Activated T-cell treated with anti-CD3 and anti-CD28 coated beads for 4 hours (primary cell): ENCODE data around the gene RPUSD3.

Experiments
- DNase-seq: peaks from one replicate; pipeline ENCODE4 v3.0.0-alpha.2; 2020

The RPUSD3 gene

DNA sequence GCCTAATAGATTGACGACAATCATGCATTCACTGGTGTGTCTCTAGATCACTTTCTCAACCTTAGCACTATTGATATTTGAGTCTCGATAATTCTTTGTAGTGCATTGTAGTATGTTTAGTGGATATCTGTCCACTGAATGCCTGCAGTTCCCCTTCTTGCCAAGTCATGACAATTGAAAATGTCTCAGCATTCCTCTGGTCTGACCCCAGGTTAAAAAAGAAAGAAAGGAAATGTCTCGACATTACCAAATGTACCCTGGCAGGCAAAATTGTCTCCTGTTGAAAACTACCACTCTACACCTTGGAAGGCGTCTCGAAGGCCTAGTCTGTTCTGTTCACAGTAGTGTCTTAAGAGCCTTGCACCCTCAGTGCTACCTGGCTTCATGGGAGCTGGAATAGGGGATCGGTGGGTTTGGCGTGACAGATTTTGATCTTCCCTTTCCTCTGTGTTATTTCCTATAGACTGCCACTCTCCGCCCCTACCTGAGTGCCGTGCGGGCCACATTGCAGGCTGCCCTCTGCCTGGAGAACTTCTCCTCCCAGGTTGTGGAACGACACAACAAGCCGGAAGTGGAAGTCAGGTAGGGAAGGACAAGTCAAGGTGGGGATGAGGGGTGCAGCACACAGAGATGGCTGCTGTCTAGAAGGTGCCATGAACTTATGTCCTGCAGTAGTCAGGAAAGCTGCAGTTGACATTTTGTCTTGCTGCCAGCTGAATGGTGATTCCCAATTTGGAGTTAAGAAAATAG, 46.4 kb downstream of the RPUSD3 start:
- DNase-seq = no peak

DNA sequence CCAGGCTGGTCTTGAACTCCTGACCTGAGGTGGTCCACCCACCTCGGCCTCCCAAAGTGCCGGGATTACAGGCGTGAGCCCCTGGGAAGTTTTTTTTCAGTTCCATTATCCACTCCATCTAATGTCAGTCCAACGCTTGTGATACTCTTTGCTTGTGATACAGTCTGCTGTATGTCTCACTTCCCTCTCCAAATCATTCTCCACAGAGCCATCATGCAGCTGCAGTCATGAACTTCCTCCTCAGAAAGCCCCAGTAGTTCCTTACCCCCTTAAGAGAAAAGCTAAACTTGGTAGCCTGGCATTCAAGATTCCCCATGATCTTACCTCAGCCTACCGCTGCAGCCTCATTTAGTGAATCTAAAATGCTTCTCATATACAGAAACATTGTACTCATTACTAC, 48.6 kb downstream of the RPUSD3 start:
- DNase-seq = no peak

DNA sequence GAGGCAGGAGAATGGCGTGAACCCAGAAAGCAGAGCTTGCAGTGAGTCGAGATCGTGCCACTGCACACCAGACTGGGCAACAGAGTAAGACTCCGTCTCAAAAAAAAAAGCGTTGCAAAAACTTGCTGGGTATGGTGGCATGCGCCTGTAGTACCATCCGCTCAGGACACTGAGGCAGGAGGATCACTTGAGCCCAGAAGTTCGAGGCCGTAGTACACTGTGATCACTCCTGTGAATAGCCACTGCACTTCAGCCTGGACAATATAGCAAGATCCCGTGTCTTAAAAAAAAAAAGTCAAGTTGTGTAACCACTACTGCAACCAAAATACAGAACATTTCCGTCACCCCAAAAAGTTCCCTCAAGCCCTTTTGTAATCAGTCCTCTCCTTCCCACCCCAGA, 49.4 kb downstream of the RPUSD3 start:
- no peak for DNase-seq

DNA sequence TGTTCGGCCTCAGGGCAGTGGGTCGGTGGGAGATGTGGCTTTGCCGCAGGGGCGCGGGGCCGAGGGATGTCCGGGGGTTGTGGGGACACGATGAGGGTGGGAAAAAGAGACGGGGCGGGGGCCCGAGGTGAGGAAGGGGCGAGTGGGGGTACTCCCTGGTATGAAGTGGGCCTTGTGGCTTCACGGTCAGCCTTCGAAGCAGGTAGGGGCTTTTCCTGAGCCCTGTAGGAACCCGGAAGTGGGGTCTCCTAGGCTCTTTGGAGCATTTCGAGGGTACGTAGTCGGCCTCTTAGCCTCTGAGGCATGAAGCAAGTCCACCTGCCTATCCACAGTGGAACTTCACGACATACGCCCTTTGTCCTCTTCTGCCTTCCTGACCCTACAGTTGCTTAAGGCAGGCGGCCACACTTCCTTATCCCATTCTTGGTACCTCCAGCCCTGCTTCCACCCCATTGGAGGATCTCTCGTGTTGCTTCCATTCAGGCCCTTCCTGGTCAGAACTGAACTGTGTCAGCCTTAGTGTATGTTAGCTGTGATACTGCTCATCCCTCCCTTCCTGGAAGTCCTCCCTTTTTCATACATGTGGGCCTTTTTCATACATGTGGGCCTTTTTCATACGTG, 50.5 kb downstream of the RPUSD3 start:
- DNase-seq = no peak

DNA sequence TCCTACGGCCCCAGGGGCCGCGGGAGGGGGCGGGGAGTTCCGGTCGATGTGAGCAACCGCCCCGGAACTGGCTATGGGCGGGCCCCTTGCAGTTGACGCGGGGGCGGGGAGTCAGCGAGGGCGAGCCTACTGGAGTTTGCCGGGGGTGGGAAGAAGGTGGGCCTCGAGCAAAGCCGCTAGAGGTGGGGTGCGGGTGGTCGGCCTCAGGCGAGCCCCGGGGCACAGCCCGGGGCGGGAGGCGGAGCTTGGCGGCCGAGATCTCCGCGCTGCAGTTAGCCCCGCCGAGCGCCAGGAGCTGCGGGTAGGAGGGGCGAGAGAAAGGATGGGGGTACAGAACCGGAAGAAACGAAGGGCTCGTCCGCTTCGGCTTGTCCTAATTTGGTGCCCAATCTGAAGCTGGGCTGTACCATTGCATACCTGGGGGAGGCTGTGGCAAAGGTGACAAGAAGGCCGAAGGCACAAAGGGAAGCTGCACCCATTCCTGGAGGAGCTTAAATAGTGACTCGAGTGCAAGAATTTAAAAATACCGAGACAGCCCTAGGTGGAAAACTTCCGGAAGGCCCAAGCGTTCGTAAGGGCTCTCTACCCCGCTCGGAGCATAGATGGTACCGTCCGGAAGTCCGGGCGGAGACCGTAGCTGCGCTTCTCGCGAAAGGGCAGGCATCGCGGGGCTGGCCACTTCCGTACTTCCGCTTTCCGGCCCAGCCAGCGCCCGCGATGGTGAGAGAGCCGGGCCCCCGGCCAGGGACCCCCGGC, 51.2 kb downstream of the RPUSD3 start, which contains the start of the genes ARPC4 and TADA3:
TSS of gene ARPC4 (plus strand) at position 678 of the 756 bp plus-strand sequence. CDS start at position 718, 40 bp downstream.
TSS of gene TADA3 (minus strand) at position 69 of the 756 bp plus-strand sequence. CDS start 1,007 bp downstream, outside the sequence.
- DNase-seq = peak; percentile 94

DNA sequence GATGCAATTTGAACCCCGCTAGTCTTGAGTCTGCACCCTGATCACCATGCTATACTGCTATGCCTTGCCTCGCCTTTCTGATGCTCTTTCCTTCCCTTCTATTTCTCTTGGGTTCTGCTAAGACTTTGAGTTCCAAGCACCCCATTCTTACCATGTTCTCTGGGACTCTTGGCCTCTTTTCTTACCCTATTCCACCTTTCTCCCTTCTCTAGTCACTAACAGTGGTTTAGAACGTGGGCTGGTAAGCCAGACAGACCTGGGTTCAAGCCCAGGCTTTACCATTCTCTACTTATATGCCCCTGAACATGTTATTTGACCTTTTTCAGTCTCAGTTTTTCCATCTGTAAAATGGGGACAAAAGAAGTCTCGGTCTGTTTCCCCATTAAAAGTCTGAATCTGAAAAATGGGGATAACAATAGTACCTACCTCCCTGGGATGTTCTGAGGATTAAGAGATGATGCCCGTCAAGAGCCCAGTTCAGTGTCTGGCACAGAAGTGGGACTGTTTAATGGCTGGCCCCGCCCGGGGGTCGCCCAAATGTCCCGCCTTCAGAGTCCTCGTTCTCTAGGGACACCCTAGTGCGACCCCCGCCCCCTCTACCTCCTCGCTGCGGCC, 51.9 kb downstream of the RPUSD3 start:
- no peak for DNase-seq

DNA sequence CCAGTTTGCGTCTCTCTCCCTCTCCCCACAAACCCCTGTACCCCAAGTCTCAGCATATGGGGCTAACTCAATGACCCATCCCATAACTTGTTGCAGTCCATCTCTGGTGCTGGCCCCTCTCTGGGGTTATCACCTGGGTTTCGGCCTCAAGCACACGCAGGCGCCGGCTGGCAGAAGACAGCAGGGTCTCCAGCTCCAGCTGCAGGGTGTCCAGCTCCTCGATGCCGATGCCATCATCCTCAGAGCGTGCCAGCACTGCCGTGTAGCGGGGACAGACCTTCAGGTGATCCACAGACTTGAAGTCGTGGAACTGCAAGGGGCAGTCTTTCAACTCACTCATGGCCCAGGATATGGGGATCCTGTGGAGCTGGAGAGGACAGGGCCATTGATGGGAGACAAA, 52.7 kb downstream of the RPUSD3 start:
- no peak for DNase-seq
